HepG2 (cell line): ENCODE data around the gene SMCO4. TPM values are rescaled to one million over a fixed set of nuclear protein-coding genes. Genes with fewer than 3 reads are reported as not detected.

Experiments
- ERF ChIP-seq: IDR thresholded peaks from 2 replicates; pipeline ENCODE4 v1.6.1; 2018; ENCODE audit warnings: missing biosample characterization, missing genetic modification reagents
- HNRNPH1 ChIP-seq: fragments of 200-400 bp; formaldehyde crosslinking; optimal IDR thresholded peaks from 2 replicates; pipeline ENCODE3; 2017; ENCODE audit warnings: mild to moderate bottlenecking, low read depth, low read length
- KAT7 ChIP-seq: IDR thresholded peaks from 2 replicates; pipeline ENCODE4 v1.6.1; 2018; ENCODE audit warnings: borderline replicate concordance, missing compliant biosample characterization
- MAFF ChIP-seq: IDR thresholded peaks from 2 replicates; pipeline ENCODE4 v1.6.1; 2011; ENCODE audit warnings: low read depth, low read length, improper control_type of control experiment
- MEIS1 ChIP-seq: sonication (generic); formaldehyde crosslinking; IDR thresholded peaks from 2 replicates; pipeline ENCODE4 v1.9.0; 2021; ENCODE audit warnings: mild to moderate bottlenecking, missing genetic modification reagents, moderate library complexity, borderline replicate concordance
- PHF20 ChIP-seq: sonication (generic); formaldehyde crosslinking; IDR thresholded peaks from 2 replicates; pipeline ENCODE4 v1.5.0; 2020; ENCODE audit warnings: mild to moderate bottlenecking, missing genetic modification reagents
- RAD21 ChIP-seq: fragments of 450-650 bp; formaldehyde crosslinking; IDR thresholded peaks from 2 replicates; pipeline ENCODE4 v1.5.0; 2020; ENCODE audit warnings: mild to moderate bottlenecking
- RNF2 ChIP-seq: fragments of 450-650 bp; conservative IDR thresholded peaks from 2 replicates; pipeline ENCODE4 v1.6.1; 2016; ENCODE audit warnings: low read depth
- RXRA ChIP-seq: sonication (generic); formaldehyde crosslinking; IDR thresholded peaks from 2 replicates; pipeline ENCODE4 v1.5.1; 2020; ENCODE audit warnings: missing genetic modification reagents
- SP5 ChIP-seq: IDR thresholded peaks from 2 replicates; pipeline ENCODE4 v1.6.1; 2016; ENCODE audit warnings: low read depth, borderline replicate concordance
- TARDBP ChIP-seq: sonication (generic); formaldehyde crosslinking; IDR thresholded peaks from 2 replicates; pipeline ENCODE4 v1.8.0; 2022; ENCODE audit warnings: mild to moderate bottlenecking, missing genetic modification reagents
- YEATS4 ChIP-seq: sonication (generic); formaldehyde crosslinking; IDR thresholded peaks from 2 replicates; pipeline ENCODE4 v1.4.0; 2020; ENCODE audit warnings: missing genetic modification reagents, borderline replicate concordance
- ZNF264 ChIP-seq: sonication (generic); formaldehyde crosslinking; IDR thresholded peaks from 2 replicates; pipeline ENCODE4 v1.4.0; 2020; ENCODE audit warnings: missing genetic modification reagents
- ZNF329 ChIP-seq: sonication (generic); formaldehyde crosslinking; IDR thresholded peaks from 2 replicates; pipeline ENCODE4 v1.9.0; 2021; ENCODE audit warnings: low read depth, mild to moderate bottlenecking, missing genetic modification reagents
- ZNF484 ChIP-seq: sonication (generic); formaldehyde crosslinking; IDR thresholded peaks from 2 replicates; pipeline ENCODE4 v1.5.1; 2020; ENCODE audit warnings: mild to moderate bottlenecking, low read depth, missing genetic modification reagents, borderline replicate concordance
- polyA plus RNA-seq, 8 experiments: library from polyadenylated mRNA; depleted of rRNA in 3 of 8; stranded (reverse) in 7 of 8; unstranded in 1 of 8; fragments of >200 nt; fragmentation: Illumina TruSeq in 4 of 8; extraction: Trizol in 4 of 8; gene quantifications; 2 replicates each; pipeline versions ENCODE4 v1.2.1 to v1.2.3, GENCODE V29; 2011 to 2016; ENCODE audit warnings: low read depth in 4 of 8, missing spikeins in 1 of 8, mixed read lengths in 1 of 8; ENCODE audit not compliant: insufficient read depth in 1 of 8
- total RNA-seq, 5 experiments: library from RNA; depleted of rRNA; stranded (reverse); fragments of >200 nt; fragmentation: Illumina TruSeq; extraction: Trizol; gene quantifications; 2 replicates each; pipeline ENCODE4 v1.2.3, GENCODE V29; 2016; ENCODE audit warnings: low read depth in 1 of 5
- TF ChIP-seq, protein P1 (sequence below): sonication (generic); formaldehyde crosslinking; IDR thresholded peaks from 2 replicates; pipeline ENCODE4 v1.4.0; 2020; ENCODE audit warnings: missing genetic modification reagents, borderline replicate concordance
- TF ChIP-seq, protein P2 (sequence below): sonication (generic); formaldehyde crosslinking; IDR thresholded peaks from 2 replicates; pipeline ENCODE4 v1.5.0; 2020; ENCODE audit warnings: mild to moderate bottlenecking, missing genetic modification reagents, borderline replicate concordance
- TF ChIP-seq, protein P3 (sequence below): sonication (generic); formaldehyde crosslinking; IDR thresholded peaks from 2 replicates; pipeline ENCODE4 v1.4.0; 2020; ENCODE audit warnings: missing genetic modification reagents, borderline replicate concordance
- TF ChIP-seq, protein P4 (sequence below): sonication (generic); formaldehyde crosslinking; IDR thresholded peaks from 2 replicates; pipeline ENCODE4 v1.5.0; 2020; ENCODE audit warnings: mild to moderate bottlenecking, missing genetic modification reagents

The SMCO4 gene
- total and polyA plus RNA-seq, 2 of the 13 experiments (the other 11 are each of a cell fraction or from before 2014, with no cell fraction given): 10.6 to 28.5 TPM

DNA sequence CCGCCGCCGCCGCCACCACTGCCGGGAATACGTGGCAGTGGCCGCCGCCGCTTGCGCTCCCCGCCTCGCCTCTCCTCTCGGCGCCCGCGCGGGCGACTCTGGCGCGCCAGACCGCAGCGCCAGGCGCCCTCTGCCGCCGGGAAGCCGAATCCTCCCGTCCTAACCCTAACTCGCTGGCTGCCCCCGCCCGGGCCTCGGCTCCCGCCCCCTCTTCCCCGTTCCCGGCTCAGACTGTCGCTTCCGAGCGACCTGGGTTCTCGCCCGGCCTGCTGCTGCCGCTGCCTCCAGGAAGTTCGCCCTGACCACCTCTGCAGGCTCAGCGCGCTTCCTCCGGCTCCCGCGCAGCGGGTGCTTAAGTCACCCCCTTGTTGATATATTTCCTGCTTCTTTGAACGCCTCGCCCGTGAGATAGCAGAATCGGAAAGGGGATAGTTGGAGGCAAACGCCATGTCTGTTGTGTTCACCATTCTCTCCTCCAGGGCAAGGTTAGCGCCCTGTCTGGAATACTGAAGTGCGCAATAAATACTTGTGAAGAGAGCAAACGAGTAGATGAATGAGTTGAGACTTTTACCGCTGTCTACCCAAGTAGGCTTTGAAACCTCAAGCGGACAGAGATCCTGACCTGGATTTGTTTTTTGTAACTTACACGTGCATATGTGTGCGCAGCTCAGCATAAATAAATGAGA, at the start of gene SMCO4 (continued):
- TF ChIP-seq, protein P1, sequence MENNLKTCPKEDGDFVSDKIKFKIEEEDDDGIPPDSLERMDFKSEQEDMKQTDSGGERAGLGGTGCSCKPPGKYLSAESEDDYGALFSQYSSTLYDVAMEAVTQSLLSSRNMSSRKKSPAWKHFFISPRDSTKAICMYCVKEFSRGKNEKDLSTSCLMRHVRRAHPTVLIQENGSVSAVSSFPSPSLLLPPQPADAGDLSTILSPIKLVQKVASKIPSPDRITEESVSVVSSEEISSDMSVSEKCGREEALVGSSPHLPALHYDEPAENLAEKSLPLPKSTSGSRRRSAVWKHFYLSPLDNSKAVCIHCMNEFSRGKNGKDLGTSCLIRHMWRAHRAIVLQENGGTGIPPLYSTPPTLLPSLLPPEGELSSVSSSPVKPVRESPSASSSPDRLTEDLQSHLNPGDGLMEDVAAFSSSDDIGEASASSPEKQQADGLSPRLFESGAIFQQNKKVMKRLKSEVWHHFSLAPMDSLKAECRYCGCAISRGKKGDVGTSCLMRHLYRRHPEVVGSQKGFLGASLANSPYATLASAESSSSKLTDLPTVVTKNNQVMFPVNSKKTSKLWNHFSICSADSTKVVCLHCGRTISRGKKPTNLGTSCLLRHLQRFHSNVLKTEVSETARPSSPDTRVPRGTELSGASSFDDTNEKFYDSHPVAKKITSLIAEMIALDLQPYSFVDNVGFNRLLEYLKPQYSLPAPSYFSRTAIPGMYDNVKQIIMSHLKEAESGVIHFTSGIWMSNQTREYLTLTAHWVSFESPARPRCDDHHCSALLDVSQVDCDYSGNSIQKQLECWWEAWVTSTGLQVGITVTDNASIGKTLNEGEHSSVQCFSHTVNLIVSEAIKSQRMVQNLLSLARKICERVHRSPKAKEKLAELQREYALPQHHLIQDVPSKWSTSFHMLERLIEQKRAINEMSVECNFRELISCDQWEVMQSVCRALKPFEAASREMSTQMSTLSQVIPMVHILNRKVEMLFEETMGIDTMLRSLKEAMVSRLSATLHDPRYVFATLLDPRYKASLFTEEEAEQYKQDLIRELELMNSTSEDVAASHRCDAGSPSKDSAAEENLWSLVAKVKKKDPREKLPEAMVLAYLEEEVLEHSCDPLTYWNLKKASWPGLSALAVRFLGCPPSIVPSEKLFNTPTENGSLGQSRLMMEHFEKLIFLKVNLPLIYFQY (CRISPR knock-in tag): no peak
- no peak for TF ChIP-seq HNRNPH1
- no peak for TF ChIP-seq RNF2
- TF ChIP-seq RXRA: peak; percentile 60; the same call in 1 of the 2 replicates
- TF ChIP-seq MEIS1 (CRISPR knock-in tag): 0 out of 2 replicates have a peak, but pooled peaks have one; percentile 45
- TF ChIP-seq TARDBP: peak; percentile 16; the same call in 1 of the 2 replicates
- TF ChIP-seq, protein P2, sequence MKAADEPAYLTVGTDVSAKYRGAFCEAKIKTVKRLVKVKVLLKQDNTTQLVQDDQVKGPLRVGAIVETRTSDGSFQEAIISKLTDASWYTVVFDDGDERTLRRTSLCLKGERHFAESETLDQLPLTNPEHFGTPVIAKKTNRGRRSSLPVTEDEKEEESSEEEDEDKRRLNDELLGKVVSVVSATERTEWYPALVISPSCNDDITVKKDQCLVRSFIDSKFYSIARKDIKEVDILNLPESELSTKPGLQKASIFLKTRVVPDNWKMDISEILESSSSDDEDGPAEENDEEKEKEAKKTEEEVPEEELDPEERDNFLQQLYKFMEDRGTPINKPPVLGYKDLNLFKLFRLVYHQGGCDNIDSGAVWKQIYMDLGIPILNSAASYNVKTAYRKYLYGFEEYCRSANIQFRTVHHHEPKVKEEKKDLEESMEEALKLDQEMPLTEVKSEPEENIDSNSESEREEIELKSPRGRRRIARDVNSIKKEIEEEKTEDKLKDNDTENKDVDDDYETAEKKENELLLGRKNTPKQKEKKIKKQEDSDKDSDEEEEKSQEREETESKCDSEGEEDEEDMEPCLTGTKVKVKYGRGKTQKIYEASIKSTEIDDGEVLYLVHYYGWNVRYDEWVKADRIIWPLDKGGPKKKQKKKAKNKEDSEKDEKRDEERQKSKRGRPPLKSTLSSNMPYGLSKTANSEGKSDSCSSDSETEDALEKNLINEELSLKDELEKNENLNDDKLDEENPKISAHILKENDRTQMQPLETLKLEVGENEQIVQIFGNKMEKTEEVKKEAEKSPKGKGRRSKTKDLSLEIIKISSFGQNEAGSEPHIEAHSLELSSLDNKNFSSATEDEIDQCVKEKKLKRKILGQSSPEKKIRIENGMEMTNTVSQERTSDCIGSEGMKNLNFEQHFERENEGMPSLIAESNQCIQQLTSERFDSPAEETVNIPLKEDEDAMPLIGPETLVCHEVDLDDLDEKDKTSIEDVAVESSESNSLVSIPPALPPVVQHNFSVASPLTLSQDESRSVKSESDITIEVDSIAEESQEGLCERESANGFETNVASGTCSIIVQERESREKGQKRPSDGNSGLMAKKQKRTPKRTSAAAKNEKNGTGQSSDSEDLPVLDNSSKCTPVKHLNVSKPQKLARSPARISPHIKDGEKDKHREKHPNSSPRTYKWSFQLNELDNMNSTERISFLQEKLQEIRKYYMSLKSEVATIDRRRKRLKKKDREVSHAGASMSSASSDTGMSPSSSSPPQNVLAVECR: peak; percentile 50; the same call in 1 of the 2 replicates
- TF ChIP-seq, protein P3, sequence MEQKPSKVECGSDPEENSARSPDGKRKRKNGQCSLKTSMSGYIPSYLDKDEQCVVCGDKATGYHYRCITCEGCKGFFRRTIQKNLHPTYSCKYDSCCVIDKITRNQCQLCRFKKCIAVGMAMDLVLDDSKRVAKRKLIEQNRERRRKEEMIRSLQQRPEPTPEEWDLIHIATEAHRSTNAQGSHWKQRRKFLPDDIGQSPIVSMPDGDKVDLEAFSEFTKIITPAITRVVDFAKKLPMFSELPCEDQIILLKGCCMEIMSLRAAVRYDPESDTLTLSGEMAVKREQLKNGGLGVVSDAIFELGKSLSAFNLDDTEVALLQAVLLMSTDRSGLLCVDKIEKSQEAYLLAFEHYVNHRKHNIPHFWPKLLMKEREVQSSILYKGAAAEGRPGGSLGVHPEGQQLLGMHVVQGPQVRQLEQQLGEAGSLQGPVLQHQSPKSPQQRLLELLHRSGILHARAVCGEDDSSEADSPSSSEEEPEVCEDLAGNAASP (CRISPR knock-in tag): peak; percentile 49; the same call in 1 of the 2 replicates
- TF ChIP-seq, protein P4, sequence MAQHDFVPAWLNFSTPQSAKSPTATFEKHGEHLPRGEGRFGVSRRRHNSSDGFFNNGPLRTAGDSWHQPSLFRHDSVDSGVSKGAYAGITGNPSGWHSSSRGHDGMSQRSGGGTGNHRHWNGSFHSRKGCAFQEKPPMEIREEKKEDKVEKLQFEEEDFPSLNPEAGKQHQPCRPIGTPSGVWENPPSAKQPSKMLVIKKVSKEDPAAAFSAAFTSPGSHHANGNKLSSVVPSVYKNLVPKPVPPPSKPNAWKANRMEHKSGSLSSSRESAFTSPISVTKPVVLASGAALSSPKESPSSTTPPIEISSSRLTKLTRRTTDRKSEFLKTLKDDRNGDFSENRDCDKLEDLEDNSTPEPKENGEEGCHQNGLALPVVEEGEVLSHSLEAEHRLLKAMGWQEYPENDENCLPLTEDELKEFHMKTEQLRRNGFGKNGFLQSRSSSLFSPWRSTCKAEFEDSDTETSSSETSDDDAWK (CRISPR knock-in tag): no peak
- TF ChIP-seq ZNF329 (CRISPR knock-in tag): 0 out of 2 replicates have a peak, but pooled peaks have one; percentile 60
- no peak for TF ChIP-seq MAFF
- TF ChIP-seq RAD21 (CRISPR knock-in tag): peak; percentile 99
- peak; percentile 48; the same call in 1 of the 2 replicates for TF ChIP-seq SP5 (CRISPR knock-in tag)
- peak; percentile 44; the same call in 1 of the 2 replicates for TF ChIP-seq ERF (CRISPR knock-in tag)
- TF ChIP-seq PHF20: no peak
- TF ChIP-seq ZNF264: 0 out of 2 replicates have a peak, but pooled peaks have one; percentile 25
- 0 out of 2 replicates have a peak, but pooled peaks have one; percentile 28 for TF ChIP-seq YEATS4 (CRISPR knock-in tag)
- peak; percentile 65 for TF ChIP-seq KAT7 (CRISPR knock-in tag)
- no peak for TF ChIP-seq ZNF484 (CRISPR knock-in tag)
